ENCODE measurements around the gene SFTPB. TPM values are rescaled to one million over a fixed set of nuclear protein-coding genes. Genes with fewer than 3 reads are reported as not detected.
"Not testable (repeated sequence)": the region's sequence is repeated elsewhere in the genome, so short reads cannot be mapped to it uniquely, and the experiment has no call there.

The SFTPB gene
- total RNA-seq, 2 donors from 2014 or later: not detected

DNA sequence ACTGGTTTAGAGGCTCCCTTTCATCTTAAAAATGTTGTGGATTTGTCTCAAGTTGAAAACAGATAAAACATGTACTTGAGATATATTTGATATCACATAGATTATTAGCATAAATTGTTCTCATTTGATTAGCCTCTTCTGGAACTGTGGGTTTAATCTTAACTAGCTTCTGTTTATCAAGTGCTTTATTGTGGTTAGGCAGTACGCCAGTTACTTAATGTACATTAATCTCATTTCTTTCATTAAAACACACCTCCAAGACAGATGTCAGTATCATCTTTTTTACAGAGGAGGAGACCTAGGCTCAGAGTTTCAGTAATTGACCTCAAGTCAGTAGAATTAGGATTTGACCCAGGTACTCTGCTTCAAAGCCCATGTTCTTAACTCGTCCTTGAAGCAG, 21.8 kb downstream of the SFTPB start:
- no peak for ATAC-seq (replicated peaks)
- Mint-ChIP-seq H3K36me3 (ENCODE audit: low read depth) (peaks cover 97% of the 10 kb centered on the region), H3K27ac (no peak overlapping the region), H3K4me3 (no peak overlapping the region), H3K9me3 (no peaks in the 10 kb centered on the region), H3K27me3 (no peaks in the 10 kb centered on the region), H3K4me1 (peaks cover 4% of the 10 kb centered on the region)

DNA sequence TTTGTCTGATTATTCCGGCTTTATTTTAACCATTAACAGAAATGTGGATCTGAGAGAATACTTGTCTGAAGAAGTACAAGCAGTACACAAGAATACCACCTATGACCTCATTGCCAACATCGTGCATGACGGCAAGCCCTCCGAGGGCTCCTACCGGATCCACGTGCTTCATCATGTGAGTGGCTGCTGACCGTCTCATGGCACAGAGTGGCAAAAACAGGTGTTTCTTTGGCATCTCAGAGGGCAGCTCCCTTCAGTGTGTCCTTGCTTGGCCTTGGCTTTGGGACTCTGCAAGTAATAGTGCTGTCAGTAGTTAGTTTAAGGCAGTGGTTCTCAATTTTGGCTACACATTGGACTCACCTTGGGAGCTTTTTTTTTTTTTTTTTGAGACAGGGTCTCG, 23.1 kb downstream of the SFTPB start:
- no peak overlapping the region for H3K4me3 Mint-ChIP-seq
- H3K27ac Mint-ChIP-seq: no peak overlapping the region
- H3K9me3 Mint-ChIP-seq: no peaks in the 10 kb centered on the region
- no peaks in the 10 kb centered on the region for H3K27me3 Mint-ChIP-seq
- H3K4me1 Mint-ChIP-seq: peaks cover 4% of the 10 kb centered on the region
- ATAC-seq (replicated peaks): no peak
- H3K36me3 Mint-ChIP-seq (ENCODE audit: low read depth): peaks cover 100% of the 10 kb centered on the region

DNA sequence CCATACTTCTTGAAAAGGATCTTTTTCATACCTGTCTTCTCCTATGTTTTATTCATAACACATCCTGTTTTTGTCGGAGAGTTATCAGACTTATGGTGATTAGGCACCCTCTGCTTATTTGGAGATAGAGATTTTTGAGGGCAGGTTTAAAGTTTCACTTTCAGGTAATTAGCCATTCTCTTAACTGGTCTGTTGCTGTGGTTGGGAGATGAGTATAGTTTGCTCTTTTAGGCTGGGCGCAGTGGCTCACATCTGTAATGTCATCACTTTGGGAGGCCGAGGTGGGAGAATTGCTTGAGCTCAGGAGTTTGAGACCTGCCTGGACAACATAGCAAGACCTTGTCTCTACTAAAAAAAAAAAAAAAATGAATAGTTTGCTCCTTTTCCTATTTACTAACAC, 25.3 kb downstream of the SFTPB start:
- H3K27ac Mint-ChIP-seq: peak overlapping the region; percentile 75
- peaks cover 100% of the 10 kb centered on the region for H3K36me3 Mint-ChIP-seq (ENCODE audit: low read depth)
- H3K4me1 Mint-ChIP-seq: peaks cover 4% of the 10 kb centered on the region
- no peaks in the 10 kb centered on the region for H3K27me3 Mint-ChIP-seq
- peak; percentile 98 for ATAC-seq (replicated peaks)
- no peaks in the 10 kb centered on the region for H3K9me3 Mint-ChIP-seq
- H3K4me3 Mint-ChIP-seq: peak overlapping the region; percentile 34

DNA sequence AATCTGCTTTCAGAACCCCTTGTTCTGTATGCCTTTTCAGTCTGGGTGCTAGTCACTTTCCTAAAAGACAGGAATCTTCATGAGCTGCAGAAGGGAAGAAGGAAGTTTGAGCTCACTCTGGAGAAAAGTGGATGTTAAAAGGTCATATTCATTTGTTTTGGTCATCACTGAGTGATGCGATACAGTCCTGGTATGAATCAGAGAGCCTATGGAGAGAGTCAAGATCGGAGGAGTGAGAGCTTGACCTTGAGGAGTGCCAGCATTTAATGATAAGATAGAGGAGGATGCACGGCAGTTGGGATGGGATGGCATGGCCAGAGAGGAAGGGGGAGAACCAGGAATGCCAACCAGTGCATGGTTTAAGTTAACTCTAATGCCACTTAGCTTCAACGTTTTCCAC, 32.4 kb downstream of the SFTPB start:
- no peaks in the 10 kb centered on the region for H3K27me3 Mint-ChIP-seq
- peaks cover 6% of the 10 kb centered on the region for H3K4me1 Mint-ChIP-seq
- peaks cover 100% of the 10 kb centered on the region for H3K36me3 Mint-ChIP-seq (ENCODE audit: low read depth)
- H3K9me3 Mint-ChIP-seq: no peaks in the 10 kb centered on the region
- no peak for ATAC-seq (replicated peaks)
- no peak overlapping the region for H3K4me3 Mint-ChIP-seq
- H3K27ac Mint-ChIP-seq: peak overlapping the region; percentile 3

DNA sequence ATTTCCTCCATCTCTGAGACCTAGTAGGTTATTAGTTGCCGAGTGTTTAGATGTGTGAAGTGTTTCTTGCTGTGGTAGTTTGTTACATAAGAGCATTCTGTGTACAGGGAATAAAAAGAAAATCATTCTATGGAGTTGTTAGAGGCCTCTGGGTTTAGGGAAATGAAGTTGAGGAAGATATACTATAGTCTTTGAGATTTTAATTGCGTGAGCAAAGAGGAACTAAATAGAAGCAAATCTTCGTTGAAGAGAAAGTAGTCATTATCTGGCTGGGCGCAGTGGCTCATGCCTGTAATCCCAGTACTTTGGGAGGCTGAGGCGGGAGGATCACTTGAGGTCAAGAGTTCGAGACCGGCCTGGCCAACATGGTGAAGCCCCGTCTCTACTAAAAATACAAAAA, 33.0 kb downstream of the SFTPB start:
- H3K4me1 Mint-ChIP-seq: peaks cover 6% of the 10 kb centered on the region
- H3K27me3 Mint-ChIP-seq: no peaks in the 10 kb centered on the region
- peak overlapping the region; percentile 0 for H3K27ac Mint-ChIP-seq
- no peak overlapping the region for H3K4me3 Mint-ChIP-seq
- peaks cover 100% of the 10 kb centered on the region for H3K36me3 Mint-ChIP-seq (ENCODE audit: low read depth)
- no peaks in the 10 kb centered on the region for H3K9me3 Mint-ChIP-seq
- ATAC-seq (replicated peaks): no peak

DNA sequence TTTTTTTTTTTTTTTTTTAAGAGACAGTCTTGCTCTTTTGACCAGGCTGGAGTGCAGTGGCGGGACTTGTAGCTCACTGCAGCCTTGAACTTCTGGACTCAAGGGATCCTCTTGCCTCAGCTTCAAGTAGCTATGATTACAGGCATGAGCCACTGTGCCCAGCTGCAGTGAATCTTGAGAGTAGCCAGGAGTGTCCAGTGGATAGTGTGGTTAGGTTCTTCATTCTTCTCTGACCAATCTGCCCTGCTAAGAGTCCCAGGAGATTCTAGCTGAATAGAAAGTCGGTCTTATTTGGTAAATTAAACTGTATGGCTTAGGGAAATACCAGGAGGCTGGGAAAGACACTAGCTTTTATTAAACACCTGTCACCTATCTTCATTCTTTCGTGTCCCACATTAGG, 36.7 kb downstream of the SFTPB start:
- H3K36me3 Mint-ChIP-seq (ENCODE audit: low read depth): peaks cover 100% of the 10 kb centered on the region
- no peaks in the 10 kb centered on the region for H3K4me1 Mint-ChIP-seq
- ATAC-seq (replicated peaks): no peak
- no peaks in the 10 kb centered on the region for H3K27me3 Mint-ChIP-seq
- H3K4me3 Mint-ChIP-seq: no peak overlapping the region
- no peak overlapping the region for H3K27ac Mint-ChIP-seq
- H3K9me3 Mint-ChIP-seq: no peaks in the 10 kb centered on the region

DNA sequence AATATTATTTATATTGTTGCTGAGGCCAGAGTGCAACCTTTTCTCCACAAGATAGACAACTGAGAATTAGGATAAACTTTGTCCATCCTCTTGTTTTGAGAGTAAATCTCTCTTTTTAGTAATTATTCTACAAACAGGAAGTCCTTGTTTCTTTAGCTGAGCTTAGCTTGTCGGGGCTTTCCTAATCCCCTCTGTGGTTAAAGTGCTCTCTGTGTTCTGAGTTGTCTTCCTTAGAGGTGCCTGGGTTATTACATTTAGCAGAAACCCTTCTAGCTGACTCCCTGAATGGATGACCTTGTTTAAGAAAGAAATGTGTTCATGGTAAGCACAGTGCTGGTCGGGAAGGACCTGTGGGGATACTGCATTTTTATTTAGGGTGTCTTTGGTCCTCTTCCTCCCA, 39.3 kb downstream of the SFTPB start:
- peaks cover 100% of the 10 kb centered on the region for H3K36me3 Mint-ChIP-seq (ENCODE audit: low read depth)
- no peaks in the 10 kb centered on the region for H3K4me1 Mint-ChIP-seq
- peak; percentile 84 for ATAC-seq (replicated peaks)
- peak overlapping the region; percentile 72 for H3K27ac Mint-ChIP-seq
- H3K27me3 Mint-ChIP-seq: no peaks in the 10 kb centered on the region
- no peaks in the 10 kb centered on the region for H3K9me3 Mint-ChIP-seq
- peak overlapping the region; percentile 6 for H3K4me3 Mint-ChIP-seq

DNA sequence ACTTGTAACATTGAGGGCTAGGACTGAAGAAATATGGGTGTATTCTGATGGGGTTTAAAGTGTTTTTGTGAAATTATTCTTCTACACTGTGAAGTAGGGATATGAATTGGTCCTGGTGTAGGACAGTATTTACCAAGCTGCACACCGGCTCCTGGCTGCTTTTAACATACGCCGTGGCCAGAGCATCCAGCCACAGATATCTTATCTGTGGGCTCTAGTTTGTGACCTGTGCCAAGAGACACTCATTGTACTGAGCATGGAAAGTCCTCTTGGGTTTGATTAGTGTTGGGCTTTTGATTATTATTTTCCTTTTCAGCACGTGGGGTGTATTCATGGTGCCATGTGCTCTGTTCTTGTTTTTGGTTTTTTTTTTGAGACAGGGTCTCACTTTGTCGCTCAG, 44.0 kb downstream of the SFTPB start:
- no peak overlapping the region for H3K27ac Mint-ChIP-seq

DNA sequence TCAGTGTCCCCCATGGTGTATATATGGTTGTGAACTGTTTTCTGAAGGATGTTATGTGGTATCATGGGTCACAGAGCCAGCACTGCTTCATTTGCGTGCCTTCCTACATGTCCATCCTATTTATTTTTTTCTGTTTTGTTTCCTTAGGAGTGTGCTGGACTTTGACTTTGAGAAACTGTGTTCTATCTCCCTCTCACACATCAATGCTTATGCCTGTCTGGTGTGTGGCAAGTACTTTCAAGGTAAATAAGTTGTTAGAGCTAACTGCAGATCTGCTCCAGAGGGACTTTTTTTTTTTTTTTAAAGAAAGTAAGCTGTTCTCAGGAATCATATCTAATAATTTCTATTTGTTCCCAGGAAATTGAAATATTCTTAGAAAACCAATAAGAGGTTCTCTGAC, 46.7 kb downstream of the SFTPB start:
- no peak overlapping the region for H3K4me3 Mint-ChIP-seq
- H3K9me3 Mint-ChIP-seq: no peaks in the 10 kb centered on the region
- no peaks in the 10 kb centered on the region for H3K27me3 Mint-ChIP-seq
- peaks cover 85% of the 10 kb centered on the region for H3K36me3 Mint-ChIP-seq (ENCODE audit: low read depth)
- peaks cover 9% of the 10 kb centered on the region for H3K4me1 Mint-ChIP-seq
- no peak overlapping the region for H3K27ac Mint-ChIP-seq
- no peak for ATAC-seq (replicated peaks)

More for the DNA sequence above, 44.0 kb downstream of the SFTPB start:
- Mint-ChIP-seq H3K27me3 (no peaks in the 10 kb centered on the region), H3K4me1 (peaks cover 7% of the 10 kb centered on the region), H3K9me3 (no peaks in the 10 kb centered on the region), H3K36me3 (ENCODE audit: low read depth) (peaks cover 95% of the 10 kb centered on the region), H3K4me3 (no peak overlapping the region)
- ATAC-seq (replicated peaks): no peak

DNA sequence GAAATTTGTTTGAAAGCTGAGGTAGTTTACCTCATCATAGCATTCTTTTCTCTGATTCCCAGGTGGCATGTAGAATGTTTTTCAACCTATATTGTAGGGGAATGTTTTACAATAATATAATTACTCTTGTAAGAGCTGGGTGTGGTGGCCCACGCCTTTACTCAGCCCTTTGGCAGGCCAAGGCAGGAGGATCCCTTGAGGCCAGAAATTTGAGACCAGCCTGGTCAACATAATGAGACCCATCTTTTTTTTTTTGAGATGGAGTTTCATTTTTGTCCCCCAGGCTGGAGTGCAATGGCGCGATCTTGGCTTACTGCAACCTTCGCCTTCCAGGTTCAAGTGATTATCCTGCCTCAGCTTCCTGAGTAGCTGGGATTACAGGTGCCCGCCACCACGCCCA, 48.4 kb downstream of the SFTPB start:
- no peak for ATAC-seq (replicated peaks)
- Mint-ChIP-seq H3K4me3 (no peak overlapping the region), H3K9me3 (no peaks in the 10 kb centered on the region), H3K27me3 (no peaks in the 10 kb centered on the region), H3K27ac (no peak overlapping the region), H3K36me3 (ENCODE audit: low read depth) (peaks cover 73% of the 10 kb centered on the region), H3K4me1 (peaks cover 9% of the 10 kb centered on the region)

DNA sequence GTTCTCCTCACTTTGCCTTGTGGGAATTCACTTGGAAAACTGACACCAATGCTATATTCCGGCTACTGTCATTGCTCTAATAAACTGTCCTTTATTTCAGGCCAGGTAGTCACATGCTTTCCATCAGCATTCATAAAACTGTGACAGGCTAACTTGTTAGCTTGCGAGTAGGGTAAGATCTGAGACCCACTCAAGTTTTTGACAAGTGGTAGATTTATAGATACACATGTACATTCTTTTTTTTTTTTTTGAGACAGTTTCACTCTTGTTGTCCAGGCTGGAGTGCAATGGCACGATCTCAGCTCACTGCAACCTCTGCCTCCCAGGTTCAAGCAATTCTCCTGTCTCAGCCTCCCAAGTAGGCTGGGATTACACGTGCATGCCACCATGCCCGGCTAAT, 50.3 kb downstream of the SFTPB start:
- H3K4me3 Mint-ChIP-seq: peak overlapping the region; percentile 95
- H3K36me3 Mint-ChIP-seq (ENCODE audit: low read depth): peaks cover 54% of the 10 kb centered on the region
- not testable (repeated sequence) for H3K9me3 Mint-ChIP-seq; ATAC-seq (replicated peaks); H3K27me3 Mint-ChIP-seq; H3K4me1 Mint-ChIP-seq
- peak overlapping the region; percentile 96 for H3K27ac Mint-ChIP-seq

DNA sequence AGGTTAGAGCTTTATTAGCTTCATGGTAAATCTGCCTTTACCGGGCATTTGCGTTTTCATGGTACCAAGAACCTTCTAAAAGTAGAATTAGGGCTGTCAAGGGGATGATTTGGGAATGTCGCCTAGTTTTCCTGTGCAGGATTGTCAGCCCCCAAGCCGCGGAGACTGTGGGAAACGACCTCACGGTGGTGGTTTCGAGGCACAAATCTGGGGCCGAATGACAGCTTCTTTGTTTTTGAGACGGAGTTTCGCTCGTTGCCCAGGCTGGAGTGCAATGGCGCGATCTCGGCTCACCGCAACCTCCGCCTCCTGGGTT, 52.6 kb downstream of the SFTPB start:
- Mint-ChIP-seq H3K4me1 (peaks cover 5% of the 10 kb centered on the region), H3K27me3 (no peaks in the 10 kb centered on the region), H3K36me3 (ENCODE audit: low read depth) (peaks cover 32% of the 10 kb centered on the region), H3K4me3 (peak overlapping the region; percentile 95), H3K27ac (no peak overlapping the region), H3K9me3 (no peaks in the 10 kb centered on the region)
- no peak for ATAC-seq (replicated peaks)

DNA sequence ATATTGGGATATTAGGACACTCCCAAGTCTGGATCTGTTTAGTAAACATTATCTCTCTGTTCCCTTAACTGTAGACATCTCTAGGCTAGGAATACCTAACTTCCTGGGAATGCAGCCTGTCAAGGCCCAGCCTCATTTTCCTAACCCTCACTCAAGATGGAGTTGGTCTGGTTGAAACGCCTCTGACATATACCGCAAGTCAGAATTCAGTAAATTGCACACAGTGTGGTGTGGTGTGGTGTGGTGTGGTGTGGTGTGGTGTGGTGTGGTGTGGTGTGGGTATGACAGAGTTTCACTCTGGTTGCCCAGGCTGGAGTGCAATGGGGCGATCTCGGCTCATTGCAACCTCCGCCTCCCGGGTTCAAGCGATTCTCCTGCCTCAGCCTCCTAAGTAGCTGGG, 53.2 kb downstream of the SFTPB start:
- H3K36me3 Mint-ChIP-seq (ENCODE audit: low read depth): peaks cover 36% of the 10 kb centered on the region
- H3K4me1 Mint-ChIP-seq; H3K27me3 Mint-ChIP-seq; H3K9me3 Mint-ChIP-seq; ATAC-seq (replicated peaks); H3K27ac Mint-ChIP-seq: not testable (repeated sequence)
- peak overlapping the region; percentile 95 for H3K4me3 Mint-ChIP-seq

DNA sequence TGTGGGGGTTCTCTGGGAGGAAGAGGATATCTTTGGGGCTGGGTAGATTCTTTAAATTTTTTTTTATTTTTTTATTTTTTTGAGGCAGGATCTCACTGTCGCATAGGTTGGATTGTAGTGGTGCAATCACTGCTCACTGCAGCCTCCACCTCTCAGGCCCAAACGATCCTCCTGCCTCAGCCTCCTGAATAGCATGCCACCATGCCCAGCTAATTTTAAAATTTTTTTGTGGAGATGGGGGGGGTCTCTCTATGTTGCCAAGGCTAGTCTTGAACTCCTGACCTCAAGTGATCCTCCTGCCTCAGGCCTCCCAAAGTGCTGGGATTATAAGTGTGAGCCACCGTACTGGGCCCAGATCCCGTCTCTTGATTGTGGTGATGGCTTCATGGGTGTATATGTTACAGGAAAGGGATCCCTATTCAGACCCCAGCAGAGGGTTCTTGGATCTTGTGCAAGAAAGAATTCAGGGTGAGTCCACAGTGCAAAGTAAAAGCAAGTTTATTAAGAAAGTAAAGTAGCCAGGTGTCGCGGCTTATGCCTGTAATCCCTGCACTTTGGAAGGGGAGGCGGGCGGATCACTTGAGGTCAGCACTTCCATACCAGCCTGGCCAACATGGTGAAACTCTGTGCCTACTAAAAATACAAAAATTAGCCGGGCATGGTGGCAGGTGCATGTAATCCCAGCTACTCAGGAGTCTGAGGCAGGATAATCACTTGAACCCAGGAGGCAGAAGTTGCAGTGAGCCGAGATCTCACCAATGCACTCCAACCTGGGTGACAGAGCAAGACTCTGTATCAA, 54.1 kb downstream of the SFTPB start:
- H3K9me3 Mint-ChIP-seq: no peaks in the 10 kb centered on the region
- H3K4me1 Mint-ChIP-seq: peaks cover 1% of the 10 kb centered on the region
- H3K27ac Mint-ChIP-seq: no peak overlapping the region
- H3K27me3 Mint-ChIP-seq: no peaks in the 10 kb centered on the region
- no peak for ATAC-seq (replicated peaks)
- H3K4me3 Mint-ChIP-seq: peak overlapping the region; percentile 98
- peaks cover 37% of the 10 kb centered on the region for H3K36me3 Mint-ChIP-seq (ENCODE audit: low read depth)

DNA sequence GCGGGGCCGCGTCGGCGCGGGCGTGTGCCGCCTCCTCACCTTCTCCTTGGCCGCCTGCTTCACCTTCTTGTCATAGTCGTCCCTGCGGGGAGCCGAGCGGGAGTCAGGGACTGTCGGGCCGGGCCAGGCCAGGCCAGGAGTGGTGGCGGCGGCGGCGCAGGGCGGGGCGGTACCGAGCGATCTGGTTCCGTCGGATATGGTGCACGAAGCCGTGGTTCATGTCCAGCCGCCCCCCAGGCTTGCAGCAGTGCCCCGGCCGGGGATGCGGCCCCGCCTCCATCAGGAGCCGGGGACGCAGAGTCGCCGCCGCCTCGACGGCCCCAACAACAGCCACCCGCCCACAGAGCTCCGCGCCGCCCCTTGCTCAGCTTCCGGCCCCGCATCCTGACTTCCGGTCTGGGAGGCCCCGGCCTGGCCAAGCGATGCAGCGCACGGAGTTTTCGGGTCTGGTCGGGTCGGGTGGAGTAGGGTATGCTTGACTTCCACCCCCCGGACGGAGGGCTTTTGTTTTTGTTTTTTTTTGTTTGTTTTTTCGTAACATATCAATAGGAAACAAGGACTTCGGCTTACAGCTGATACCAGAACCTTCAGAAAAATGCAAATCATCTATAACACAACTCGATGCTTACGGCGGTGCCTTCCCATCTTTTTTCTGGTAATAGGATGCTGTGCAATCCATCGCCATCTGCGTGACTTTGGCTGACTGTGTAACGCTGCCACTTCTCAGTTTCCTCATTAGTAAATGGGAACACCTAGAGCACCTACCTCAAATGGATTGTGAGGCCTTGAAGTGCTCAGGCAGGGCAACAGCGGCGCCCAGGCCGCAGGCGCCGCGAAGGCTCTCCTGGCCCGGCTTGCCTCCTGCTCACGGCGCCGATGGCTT, 56.1 kb downstream of the SFTPB start, which contains the start of gene C2orf68:
TSS of gene C2orf68 (minus strand) at position 362 of the 883 bp plus-strand sequence. CDS start at position 280, 82 bp downstream.
- Mint-ChIP-seq H3K4me3 (peak within 1 kb of the TSS; percentile 98), H3K9me3 (no peaks in the 10 kb centered on the region), H3K27me3 (no peaks in the 10 kb centered on the region), H3K36me3 (ENCODE audit: low read depth) (peaks cover 38% of the 10 kb centered on the region), H3K4me1 (peaks cover 3% of the 10 kb centered on the region), H3K27ac (peak within 1 kb of the TSS; percentile 98)
- peak; percentile 82 for ATAC-seq (replicated peaks)
